A673 (cell line): Measurements from ENCODE around the gene KIAA0319L. TPM values are rescaled to one million over a fixed set of nuclear protein-coding genes. Genes with fewer than 3 reads are reported as not detected.

Source experiments
- BruUV-seq: library from RNA; stranded (reverse); fragments of 400-500 nt; replicated peaks from 2 replicates; lab custom pipeline; 2021; lab: Mats Ljungman, UMichigan
- CTCF ChIA-PET: fragments of 300-600 bp; sonication (Branson Sonifier 250); formaldehyde crosslinking; loops from one replicate; lab custom pipeline; 2022; ENCODE audit warnings: antibody characterized with exemption; lab: Charles Lee
- POLR2A ChIA-PET: fragments of 300-600 bp; sonication (Branson Sonifier 250); formaldehyde crosslinking; loops from one replicate; lab custom pipeline; 2022; ENCODE audit warnings: antibody characterized with exemption; ENCODE audit not compliant: low non-redundant PET; lab: Charles Lee
- DNase-seq: peaks from one replicate; pipeline ENCODE4 v3.0.0-alpha.2; 2015; ENCODE audit warnings: low spot score
- H3K27ac ChIP-seq: fragments of 200-600 bp; sonication (generic); 2 replicates; pipeline ENCODE4 v1.5.1; 2016; ENCODE audit warnings: mixed run types, low read depth, mild to moderate bottlenecking, mixed read lengths, antibody characterized with exemption, low read length; ENCODE audit not compliant: poor library complexity, severe bottlenecking
- H3K27me3 ChIP-seq: fragments of 200-600 bp; sonication (generic); replicated peaks from 2 replicates; pipeline ENCODE4 v1.6.1; 2017; ENCODE audit warnings: mixed run types, low read depth, mild to moderate bottlenecking, mixed read lengths, antibody characterized with exemption, low read length; ENCODE audit not compliant: insufficient read depth, poor library complexity
- H3K36me3 ChIP-seq: fragments of 200-600 bp; sonication (generic); 2 replicates; pipeline ENCODE4 v1.6.1; 2016; ENCODE audit warnings: mixed run types, mild to moderate bottlenecking, mixed read lengths, antibody characterized with exemption, low read length; ENCODE audit not compliant: insufficient read depth, poor library complexity, severe bottlenecking
- H3K4me1 ChIP-seq: fragments of 200-600 bp; sonication (generic); 2 replicates; pipeline ENCODE4 v1.6.1; 2017; ENCODE audit warnings: mixed run types, mild to moderate bottlenecking, mixed read lengths, antibody characterized with exemption, low read length; ENCODE audit not compliant: insufficient read depth, poor library complexity, severe bottlenecking
- H3K4me3 ChIP-seq: fragments of 200-600 bp; sonication (generic); 2 replicates; pipeline ENCODE4 v1.5.1; 2016; ENCODE audit warnings: low read depth, mixed run types, mild to moderate bottlenecking, mixed read lengths, low read length; ENCODE audit not compliant: poor library complexity, severe bottlenecking
- H3K9me3 ChIP-seq: fragments of 200-600 bp; sonication (generic); 2 replicates; pipeline ENCODE4 v1.6.1; 2016; ENCODE audit warnings: mixed run types, low read depth, mild to moderate bottlenecking, mixed read lengths, antibody characterized with exemption, low read length; ENCODE audit not compliant: poor library complexity, severe bottlenecking
- EZH2 ChIP-seq: fragments of 200-600 bp; sonication (generic); IDR thresholded peaks from 2 replicates; pipeline ENCODE4 v1.6.1; 2017; ENCODE audit warnings: borderline replicate concordance, low read depth, mild to moderate bottlenecking, mixed read lengths, antibody characterized with exemption, low read length; ENCODE audit not compliant: poor library complexity, severe bottlenecking
- intact Hi-C: fragments of 100-400 bp; cut with micrococcal nuclease; formaldehyde crosslinking; loops from one replicate; pipeline ENCODE4 v1.10.0; 2022; ENCODE audit not compliant: unreplicated experiment
- total RNA-seq: library from RNA; stranded (reverse); gene quantifications from 2 replicates; pipeline ENCODE4 v1.2.3, GENCODE V29; 2021
- TF ChIP-seq, protein P1 (sequence below): fragments of 300-800, 200-600 bp; sonication (generic); conservative IDR thresholded peaks from 2 replicates; pipeline ENCODE4 v1.5.1; 2017; ENCODE audit warnings: low read depth, mild to moderate bottlenecking, antibody characterized with exemption, low read length, moderate library complexity, mixed read lengths

The KIAA0319L gene
- total RNA-seq, 1 experiment from 2014 or later, result 33.7 TPM

DNA sequence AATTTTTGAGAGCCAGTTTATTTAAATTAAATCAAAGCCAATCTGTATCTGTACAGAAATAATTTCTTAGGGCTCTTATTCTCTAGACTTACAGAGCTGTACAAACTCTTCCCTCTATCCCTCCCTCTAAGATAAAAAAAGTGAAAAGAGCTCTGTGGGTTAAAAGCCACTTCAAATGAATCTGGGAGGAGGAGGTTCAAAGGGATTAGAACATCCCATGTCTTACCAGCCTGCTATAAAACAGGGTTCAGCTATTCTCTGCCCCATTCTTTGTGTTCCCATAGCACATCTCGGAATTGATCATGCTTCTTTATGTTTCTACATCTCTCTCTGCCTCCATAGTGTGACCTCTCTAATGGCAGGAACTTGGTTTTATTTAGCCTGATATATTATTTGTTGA is 19.4 kb downstream of the KIAA0319L start:
- Histone ChIP-seq H3K27ac (no peak overlapping the region), H3K36me3 (no peaks in the 10 kb centered on the region), H3K4me1 (peaks cover 14% of the 10 kb centered on the region), H3K9me3 (no peaks in the 10 kb centered on the region), H3K27me3 (no peaks in the 10 kb centered on the region), H3K4me3 (no peak overlapping the region)
- BruUV-seq, result no TSS peak
- CTCF ChIA-PET, result interaction anchor here (0.6 to 0.7 kb wide), 3 partner anchors 25 to 1899 kb away, joined by 4 to 6 read pairs (median 4); no protein-coding TSS in a partner anchor
- intact Hi-C loops, result no loop called here
- no peak for DNase-seq
- POLR2A ChIA-PET, result no interaction called here
- no peak for TF ChIP-seq EZH2
- TF ChIP-seq, protein P1, sequence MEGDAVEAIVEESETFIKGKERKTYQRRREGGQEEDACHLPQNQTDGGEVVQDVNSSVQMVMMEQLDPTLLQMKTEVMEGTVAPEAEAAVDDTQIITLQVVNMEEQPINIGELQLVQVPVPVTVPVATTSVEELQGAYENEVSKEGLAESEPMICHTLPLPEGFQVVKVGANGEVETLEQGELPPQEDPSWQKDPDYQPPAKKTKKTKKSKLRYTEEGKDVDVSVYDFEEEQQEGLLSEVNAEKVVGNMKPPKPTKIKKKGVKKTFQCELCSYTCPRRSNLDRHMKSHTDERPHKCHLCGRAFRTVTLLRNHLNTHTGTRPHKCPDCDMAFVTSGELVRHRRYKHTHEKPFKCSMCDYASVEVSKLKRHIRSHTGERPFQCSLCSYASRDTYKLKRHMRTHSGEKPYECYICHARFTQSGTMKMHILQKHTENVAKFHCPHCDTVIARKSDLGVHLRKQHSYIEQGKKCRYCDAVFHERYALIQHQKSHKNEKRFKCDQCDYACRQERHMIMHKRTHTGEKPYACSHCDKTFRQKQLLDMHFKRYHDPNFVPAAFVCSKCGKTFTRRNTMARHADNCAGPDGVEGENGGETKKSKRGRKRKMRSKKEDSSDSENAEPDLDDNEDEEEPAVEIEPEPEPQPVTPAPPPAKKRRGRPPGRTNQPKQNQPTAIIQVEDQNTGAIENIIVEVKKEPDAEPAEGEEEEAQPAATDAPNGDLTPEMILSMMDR, result no peak

DNA sequence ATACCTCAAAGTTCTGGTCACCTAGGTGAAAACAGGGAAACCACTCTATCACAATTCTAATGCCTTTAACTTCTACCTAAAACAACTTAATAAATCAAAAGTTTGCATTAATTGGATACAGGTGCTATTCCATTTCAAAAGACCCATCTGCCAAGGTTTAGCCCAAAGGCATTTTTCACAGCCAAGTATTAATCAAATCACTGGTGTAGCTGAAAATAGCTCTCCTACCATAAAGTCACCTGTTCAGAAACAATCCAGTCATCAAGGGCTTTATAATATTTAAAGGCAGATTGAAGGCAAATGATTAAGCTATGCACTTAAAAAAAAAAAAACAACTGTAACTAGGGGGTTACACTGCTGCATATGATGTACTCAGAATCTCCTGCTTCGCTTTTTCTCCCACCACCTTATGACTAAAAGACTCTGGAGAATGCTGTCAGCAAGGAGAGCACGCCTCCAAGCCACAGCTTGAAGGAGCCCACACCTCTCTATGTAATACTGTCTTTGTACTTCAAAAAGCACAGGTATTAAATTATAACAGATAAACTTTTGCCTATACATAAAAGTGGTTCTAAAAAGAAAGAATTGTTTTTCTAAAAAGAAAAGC is 20.5 kb downstream of the KIAA0319L start:
- H3K4me1 ChIP-seq, result peaks cover 9% of the 10 kb centered on the region
- TF ChIP-seq, protein P1, result no peak
- no peak for TF ChIP-seq EZH2
- H3K4me3 ChIP-seq, result no peak overlapping the region
- H3K27ac ChIP-seq, result no peak overlapping the region
- BruUV-seq, result no TSS peak
- no peak for DNase-seq
- CTCF ChIA-PET, result no interaction called here
- no peaks in the 10 kb centered on the region for H3K36me3 ChIP-seq
- H3K27me3 ChIP-seq, result no peaks in the 10 kb centered on the region
- H3K9me3 ChIP-seq, result no peaks in the 10 kb centered on the region
- POLR2A ChIA-PET, result no interaction called here
- intact Hi-C loops, result no loop called here

DNA sequence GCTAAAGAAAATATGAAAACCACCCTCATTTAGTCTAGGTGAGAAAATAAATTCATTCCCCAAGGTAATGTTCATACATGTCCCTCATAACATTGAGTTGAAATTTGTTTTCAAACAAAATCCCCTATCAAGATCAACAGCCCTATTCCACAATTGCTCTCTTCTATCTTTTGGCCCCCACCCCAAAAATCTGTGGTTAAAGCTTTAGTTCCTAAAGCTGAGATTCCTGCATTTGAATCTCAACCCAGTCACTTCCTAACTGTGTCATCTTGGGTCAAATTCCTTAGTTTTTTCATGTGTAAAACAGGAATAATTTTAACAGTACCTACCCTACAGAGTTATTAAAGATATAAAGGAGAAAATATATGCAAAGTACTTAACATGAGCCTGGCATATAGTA is 22.0 kb downstream of the KIAA0319L start:
- Histone ChIP-seq H3K27ac (no peak overlapping the region), H3K27me3 (no peaks in the 10 kb centered on the region), H3K4me1 (peaks cover 9% of the 10 kb centered on the region), H3K4me3 (no peak overlapping the region), H3K36me3 (peaks cover 9% of the 10 kb centered on the region), H3K9me3 (peaks cover 7% of the 10 kb centered on the region)
- TF ChIP-seq EZH2, result no peak
- TF ChIP-seq, protein P1, result no peak
- ChIA-PET CTCF (no interaction called here), POLR2A (no interaction called here)
- no TSS peak for BruUV-seq
- DNase-seq, result no peak
- intact Hi-C loops, result no loop called here
